ENCODE results near the gene SLC35E2B. TPM values are rescaled to one million over a fixed set of nuclear protein-coding genes. Genes with fewer than 3 reads are reported as not detected.

Gene SLC35E2B
- total RNA-seq, 2 experiments from 2014 or later = 39.6 to 40.7 TPM

Other genes with a start within 250 kb of the SLC35E2B start
- 1 to 10 TPM; 1.0 to 1.4 TPM for gene ATAD3C, start 243.1 kb downstream of the SLC35E2B start, total RNA-seq
- gene ATAD3B, start 221.0 kb downstream of the SLC35E2B start, total RNA-seq = 10 to 100 TPM; 41.5 to 49.6 TPM
- gene ATAD3A, start 180.6 kb downstream of the SLC35E2B start, total RNA-seq = 10 to 100 TPM; 51.6 to 57.4 TPM
- 1 to 10 TPM; 1.0 to 1.1 TPM for gene TMEM240, start 152.2 kb downstream of the SLC35E2B start, total RNA-seq
- gene SSU72, start 117.9 kb downstream of the SLC35E2B start, total RNA-seq = 100 to 1,000 TPM; 123 to 129 TPM
- gene FNDC10, start 92.7 kb downstream of the SLC35E2B start, total RNA-seq = 1 to 10 TPM; 7.5 to 9.3 TPM
- 10 to 100 TPM; 49.3 to 50.7 TPM for gene MIB2, start 77.3 kb downstream of the SLC35E2B start, total RNA-seq
- 1 to 10 TPM; 1.7 to 2.0 TPM for gene MMP23B, start 60.6 kb downstream of the SLC35E2B start, total RNA-seq
- gene CDK11B, start 33.8 kb downstream of the SLC35E2B start, total RNA-seq = 10 to 100 TPM; 35.4 to 39.5 TPM
- gene CDK11A, start 31.6 kb upstream of the SLC35E2B start, total RNA-seq = 10 to 100 TPM; 83.6 to 85.8 TPM
- gene NADK, start 85.7 kb upstream of the SLC35E2B start, total RNA-seq = 10 to 100 TPM; 82.0 to 82.9 TPM
- gene GNB1, start 198.3 kb upstream of the SLC35E2B start, total RNA-seq = 100 to 1,000 TPM; 398 TPM
- under 1 TPM; 0.21 to 0.42 TPM for gene CALML6, start 222.5 kb upstream of the SLC35E2B start, total RNA-seq
- gene TMEM52, start 226.5 kb upstream of the SLC35E2B start, total RNA-seq = under 1 TPM in 1 of 2 experiments, not detected in 1; 0.70 TPM

All from activated CD8-positive, alpha-beta T cell treated with anti-CD3 and anti-CD28 coated beads, Interleukin-2, amount 10 ng/mL, durations not matched to agents 7 days and 5 days (primary cell).